Activated naive CD4-positive, alpha-beta T cell treated with anti-CD3 and anti-CD28 coated beads, Interleukin-2, amount 50 U/mL, for 16 hours (primary cell): Measurements from ENCODE around the gene SERPINB6.
"Not testable (repeated sequence)": the region's sequence is repeated elsewhere in the genome, so short reads cannot be mapped to it uniquely, and the experiment has no call there.

Source experiments
- DNase-seq: peaks from one replicate; pipeline ENCODE4 v3.0.0-alpha.2; 2020

SERPINB6 gene

GRCh38 chr6:2953098-2953497 lies 18.3 kb downstream of the SERPINB6 start:
- no peak for DNase-seq

GRCh38 chr6:2952557-2953095 lies 18.7 kb downstream of the SERPINB6 start:
- DNase-seq, result peak; percentile 66

- no peak for DNase-seq
Measured at GRCh38 chr6:2951728-2952127, 19.6 kb downstream of the SERPINB6 start.

GRCh38 chr6:2950713-2951112 lies 20.7 kb downstream of the SERPINB6 start:
- no peak for DNase-seq

- DNase-seq, result no peak
Measured at GRCh38 chr6:2949536-2950083, 21.8 kb downstream of the SERPINB6 start.

DNA sequence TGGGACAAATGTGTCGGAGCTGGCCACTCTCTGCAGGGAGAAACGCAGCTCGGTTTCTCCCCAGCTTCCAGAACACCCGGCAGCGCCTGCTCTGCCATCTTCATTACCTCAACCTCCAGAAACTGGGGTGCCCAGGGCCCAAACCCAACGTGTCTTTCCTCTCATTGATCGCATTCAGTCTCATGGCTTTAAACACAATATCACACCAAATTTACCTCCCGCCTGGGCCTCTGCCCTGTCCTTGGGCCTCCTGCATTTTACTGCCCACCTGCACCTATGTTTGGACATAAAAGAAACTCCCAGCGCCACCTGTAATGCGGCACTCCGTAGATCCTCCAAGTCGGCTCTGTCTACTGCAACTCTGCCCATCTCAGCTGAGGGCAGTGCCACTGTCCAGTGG lies 22.2 kb downstream of the SERPINB6 start:
- no peak for DNase-seq

GRCh38 chr6:2948228-2949025 lies 22.9 kb downstream of the SERPINB6 start:
- no peak for DNase-seq

DNA sequence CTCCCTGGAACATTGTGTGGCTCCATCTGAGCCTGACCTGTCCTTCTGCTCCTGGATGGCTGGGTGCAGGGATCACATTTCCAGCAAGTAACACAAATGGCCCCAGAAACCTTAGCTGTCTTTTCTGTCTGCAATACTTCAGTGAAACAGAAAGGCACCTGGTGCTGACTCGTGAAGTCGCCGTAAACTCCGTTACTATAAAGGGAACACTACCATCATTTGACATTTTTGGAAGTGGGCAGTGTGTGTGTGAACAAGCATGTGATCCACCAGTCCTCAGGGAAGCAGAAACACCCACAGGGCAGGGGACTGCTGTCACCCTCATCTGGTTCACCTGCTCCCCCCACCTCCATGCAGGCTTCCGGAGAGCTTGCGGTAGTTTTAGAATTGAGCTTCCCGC lies 23.9 kb downstream of the SERPINB6 start:
- DNase-seq, result no peak

DNA sequence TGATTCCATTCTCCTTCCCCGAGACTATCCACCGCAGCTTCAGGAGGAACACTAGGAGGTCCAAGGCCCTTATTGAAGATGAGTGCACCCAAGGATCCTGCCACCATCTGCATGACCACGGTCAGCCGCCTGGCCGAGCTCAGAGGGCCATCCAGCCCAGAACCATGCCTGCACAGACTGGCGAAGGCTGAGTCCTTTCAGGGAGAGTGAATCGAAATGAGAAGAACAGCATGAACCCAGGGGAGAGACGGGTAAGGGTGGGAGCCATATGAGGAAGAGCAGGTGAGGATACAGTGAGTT lies 26.3 kb downstream of the SERPINB6 start:
- no peak for DNase-seq

DNA sequence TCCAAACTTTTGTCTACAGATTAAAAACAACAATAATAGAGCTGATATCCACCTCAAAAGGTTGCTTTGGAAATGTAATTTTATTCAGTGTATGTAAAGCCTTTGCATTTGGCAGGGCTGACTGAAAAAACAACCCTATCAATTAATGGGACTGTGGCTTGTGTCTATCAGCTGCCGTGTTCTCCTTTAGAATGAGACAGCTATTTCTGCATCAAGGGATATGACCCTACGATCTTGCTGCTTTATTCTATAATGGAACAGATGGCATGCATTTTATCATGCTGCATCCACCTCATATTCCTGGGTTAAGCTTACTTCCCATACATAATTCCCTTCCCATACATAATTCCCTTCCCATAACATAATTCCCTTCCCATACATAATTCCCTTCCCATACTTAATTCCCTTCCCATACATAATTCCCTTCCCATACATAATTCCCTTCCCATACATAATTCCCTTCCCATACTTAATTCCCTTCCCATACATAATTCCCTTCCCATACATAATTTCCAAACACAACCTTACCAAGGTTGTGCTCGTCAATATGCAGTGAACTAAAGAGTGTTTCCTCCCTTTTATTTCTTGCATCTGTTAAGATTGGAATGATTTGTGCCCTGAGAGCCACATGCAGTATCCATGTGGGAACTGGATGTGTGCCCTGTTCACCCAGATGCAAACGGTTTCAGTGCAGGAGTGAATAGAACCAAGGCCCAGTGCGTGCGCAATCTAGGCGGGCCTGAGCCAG lies 26.8 kb downstream of the SERPINB6 start:
- no peak for DNase-seq

DNA sequence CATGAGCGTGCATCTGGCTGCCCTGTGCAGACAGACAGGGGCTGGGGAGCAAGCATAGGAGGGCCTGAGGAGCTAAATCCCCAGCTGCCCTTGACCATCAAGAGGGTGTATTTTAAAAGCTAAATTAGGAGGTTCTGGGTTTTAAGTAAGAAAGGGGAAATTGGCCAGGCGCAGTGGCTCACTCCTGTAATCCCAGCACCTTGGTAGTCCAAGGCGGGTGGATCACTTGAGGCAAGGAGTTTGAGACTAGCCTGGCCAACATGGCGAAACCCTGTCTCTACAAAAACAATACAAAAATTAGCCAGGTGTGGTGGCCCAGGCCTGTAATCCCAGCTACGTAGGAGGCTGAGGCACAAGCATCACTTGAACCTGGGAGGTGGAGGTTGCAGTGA lies 27.8 kb downstream of the SERPINB6 start:
- DNase-seq, result no peak

DNA sequence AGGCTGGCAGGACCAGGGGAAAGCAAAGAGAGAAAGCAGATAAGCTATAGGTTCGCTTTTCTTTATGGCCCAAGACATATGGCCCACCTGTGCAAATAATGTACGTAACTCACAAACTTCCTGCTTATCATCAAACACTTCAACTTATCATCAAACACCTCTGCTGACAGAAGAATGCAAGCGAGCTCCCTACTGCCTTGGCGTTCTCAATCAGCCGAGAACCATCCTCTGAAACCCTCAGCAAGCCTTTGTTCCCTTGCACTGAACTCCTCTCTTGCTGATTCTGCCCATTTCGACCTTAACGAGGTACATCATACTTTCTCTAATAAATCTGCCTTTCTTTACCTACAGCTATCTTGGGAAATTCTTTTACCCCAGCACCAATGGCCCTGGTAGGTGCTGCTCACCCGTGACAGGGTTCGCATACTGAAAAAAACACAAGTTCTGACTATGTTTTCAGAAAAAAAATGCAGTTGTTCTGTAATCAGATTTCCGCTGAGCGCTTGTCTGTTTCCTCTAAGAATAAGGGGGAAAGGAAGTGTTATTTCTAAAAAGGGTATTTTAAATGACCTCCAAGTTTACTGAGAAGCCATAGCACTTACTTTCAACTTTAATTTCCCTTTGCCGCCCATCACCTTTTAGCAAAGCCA lies 28.3 kb downstream of the SERPINB6 start:
- no peak for DNase-seq

DNA sequence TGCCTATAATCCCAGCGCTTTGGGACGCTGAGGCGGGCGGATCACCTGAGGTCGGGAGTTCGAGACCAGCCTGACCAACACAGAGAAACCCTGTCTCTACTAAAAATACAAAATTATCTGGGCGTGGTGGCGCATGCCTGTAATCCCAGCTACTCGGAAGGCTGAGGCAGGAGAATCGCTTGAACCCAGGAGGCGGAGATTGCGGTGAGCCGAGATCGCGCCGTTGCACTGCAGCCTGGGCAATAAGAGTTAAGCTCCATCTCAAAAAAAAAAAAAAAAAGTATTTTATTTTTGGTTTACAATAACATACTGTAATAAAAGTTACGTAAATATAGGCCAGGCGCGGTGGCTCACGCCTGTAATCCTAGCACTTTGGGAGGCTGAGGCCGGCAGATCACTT lies 29.3 kb downstream of the SERPINB6 start:
- not testable (repeated sequence) for DNase-seq

GRCh38 chr6:2940851-2941250 lies 30.5 kb downstream of the SERPINB6 start:
- DNase-seq, result no peak

- peak; percentile 81 for DNase-seq
Measured at GRCh38 chr6:2940010-2940850, 31.1 kb downstream of the SERPINB6 start.

DNA sequence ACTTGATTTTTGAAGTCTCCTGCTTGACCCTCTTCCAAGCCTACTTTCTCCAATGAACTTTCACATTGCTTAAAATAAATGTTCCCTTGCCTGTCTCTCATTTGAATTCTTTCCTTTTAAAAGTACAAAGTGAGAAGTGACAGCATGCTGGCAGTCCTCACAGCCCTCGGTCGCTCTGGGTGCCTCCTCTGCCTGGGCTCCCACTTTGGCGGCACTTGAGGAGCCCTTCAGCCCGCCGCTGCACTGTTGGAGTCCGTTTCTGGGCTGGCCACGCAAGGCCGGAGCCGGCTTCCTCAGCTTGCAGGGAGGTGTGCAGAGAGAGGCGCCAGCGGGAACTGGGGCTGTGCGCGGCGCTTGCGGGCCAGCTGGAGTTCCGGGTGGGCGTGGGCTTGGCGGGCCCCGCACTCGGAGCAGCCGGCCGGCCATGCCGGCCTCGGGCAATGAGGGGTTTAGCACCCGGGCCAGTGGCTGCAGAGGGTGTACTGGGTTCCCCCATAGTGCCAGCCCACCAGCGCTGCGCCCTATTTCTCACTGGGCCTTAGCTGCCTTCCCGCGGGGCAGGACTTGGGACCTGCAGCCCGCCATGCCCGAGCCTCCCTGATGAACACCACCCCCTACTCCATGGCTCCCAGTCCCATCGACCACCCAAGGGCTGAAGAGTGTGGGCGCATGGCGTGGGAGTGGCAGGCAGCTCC lies 31.9 kb downstream of the SERPINB6 start:
- no peak for DNase-seq

- DNase-seq, result no peak
Measured at GRCh38 chr6:2938632-2939083, 32.7 kb downstream of the SERPINB6 start.

GRCh38 chr6:2938004-2938631 lies 33.2 kb downstream of the SERPINB6 start:
- DNase-seq, result no peak

- DNase-seq, result no peak
Measured at GRCh38 chr6:2937627-2938003, 33.8 kb downstream of the SERPINB6 start.

DNA sequence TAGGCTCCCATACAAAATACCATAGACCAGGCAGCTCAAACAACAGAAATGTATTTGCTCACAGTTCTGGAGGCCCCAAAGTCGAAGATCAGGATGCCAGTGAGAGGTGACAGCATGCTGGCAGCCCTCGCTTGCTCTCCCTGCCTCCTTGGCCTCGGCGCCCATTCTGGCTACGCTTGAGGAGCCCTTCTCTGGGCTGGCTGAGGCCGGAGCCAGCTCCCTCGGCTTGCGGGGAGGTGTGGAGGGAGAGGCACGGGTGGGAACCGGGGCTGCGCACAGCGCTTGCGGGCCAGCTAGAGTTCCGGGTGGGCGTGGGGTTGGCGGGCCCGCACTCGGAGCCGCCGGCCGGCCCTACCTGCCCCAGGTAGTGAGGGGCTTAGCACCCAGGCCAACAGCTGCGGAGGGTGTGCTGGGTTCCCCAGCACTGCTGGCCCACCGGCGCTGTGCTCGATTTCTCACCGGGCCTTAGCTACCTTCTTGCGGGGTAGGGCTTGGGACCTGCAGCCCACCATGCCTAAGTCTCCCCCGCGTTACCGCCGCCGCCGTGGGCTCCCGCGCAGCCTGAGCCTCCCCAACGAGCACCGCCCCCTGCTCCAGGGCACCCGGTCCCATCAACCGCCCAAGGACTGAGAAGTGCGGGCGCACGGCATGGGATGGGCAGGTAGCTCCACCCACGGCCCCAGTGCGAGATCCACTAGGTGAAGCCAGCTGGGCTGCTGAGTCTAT lies 35.6 kb downstream of the SERPINB6 start:
- no peak for DNase-seq

DNA sequence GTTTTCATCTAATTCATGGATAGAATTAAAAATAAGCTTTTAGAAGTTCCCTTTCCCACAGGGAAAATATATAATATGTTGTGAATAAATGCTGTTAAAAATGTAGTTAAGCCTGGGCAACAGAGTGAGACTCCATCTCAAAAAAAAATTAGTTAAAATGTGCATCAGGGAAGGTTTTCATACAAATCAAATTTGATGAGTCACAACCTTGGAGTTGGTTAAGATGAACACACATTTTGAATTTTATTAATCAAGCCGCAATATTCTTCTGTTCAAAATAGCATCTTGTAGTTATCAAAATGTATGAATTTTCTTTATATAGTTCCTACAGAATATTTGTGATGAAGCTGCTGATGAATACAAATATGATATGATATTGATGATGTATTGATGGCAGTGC lies 37.3 kb downstream of the SERPINB6 start:
- no peak for DNase-seq
